Measurements from ENCODE around the gene TDRD7. TPM values are rescaled to one million over a fixed set of nuclear protein-coding genes. Genes with fewer than 3 reads are reported as not detected.

TDRD7 gene
- total RNA-seq, 4 donors from 2014 or later: 10.1 to 21.4 (median 18.6) TPM

DNA sequence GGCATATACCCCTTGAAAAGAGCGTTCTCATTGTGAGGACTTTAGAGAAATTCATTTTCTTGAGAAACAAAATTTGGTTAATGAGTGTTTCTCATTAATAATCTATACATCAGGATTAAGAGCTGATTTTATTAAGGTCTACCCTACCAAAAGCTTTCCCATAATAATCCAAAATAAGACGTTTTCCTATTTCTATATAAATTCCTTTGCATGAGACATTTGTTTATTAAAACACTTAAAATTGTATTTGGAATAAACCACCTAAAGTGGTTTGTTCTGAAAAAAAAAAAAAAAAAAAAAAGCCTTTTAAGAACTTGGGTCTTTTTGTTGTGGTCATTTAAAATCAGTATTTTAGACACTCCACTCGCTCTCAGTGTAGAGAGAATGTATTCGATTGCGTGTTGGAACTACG, 88.9 kb downstream of the TDRD7 start:
- H3K36me3 ChIP-seq: peaks cover 0 to 13% of the 10 kb centered on the region in 2 donors
- ATAC-seq: no peak
- H3K27ac ChIP-seq: peak overlapping the region in 3 of 4 donors; percentile 93 to 95 (median 95)
- 22 to 24% methylated on average over 5 of the region's 6 CpGs for whole genome bisulfite sequencing, 2 donors (ENCODE audit: low coverage in 1 of 2)
- H3K4me1 ChIP-seq: peaks cover 0 to 54% (median 17%) of the 10 kb centered on the region in 3 donors
- H3K4me3 ChIP-seq: peak overlapping the region; percentile 22 to 95
- H3K27me3 ChIP-seq: no peaks in the 10 kb centered on the region
- TF ChIP-seq POLR2A (IDR thresholded peaks at IDR 0.05) (no peak), CTCF (IDR thresholded peaks at IDR 0.05) (no peak), EP300 (IDR thresholded peaks at IDR 0.05) (no peak), POLR2AphosphoS5 (IDR thresholded peaks at IDR 0.05) (no peak)
- H3K9me3 ChIP-seq: no peaks in the 10 kb centered on the region

- Histone ChIP-seq H3K9me3 (no peaks in the 10 kb centered on the region), H3K4me3 (peak within 1 kb of the TSS; percentile 83 to 95), H3K36me3 (peaks cover 0 to 7% of the 10 kb centered on the region in 2 donors), H3K27ac (peak within 1 kb of the TSS; percentile 90 to 95 (median 94)), H3K4me1 (peaks cover 0 to 60% (median 19%) of the 10 kb centered on the region in 3 donors), H3K27me3 (no peaks in the 10 kb centered on the region)
- peak; percentile 92 for ATAC-seq
- WGBS, 2 donors (ENCODE audit: low coverage in 1 of 2): 0% methylated on average over 2 to 9 of the region's 87 CpGs
- TF ChIP-seq EP300 (IDR thresholded peaks at IDR 0.05): no peak
- TF ChIP-seq POLR2A (IDR thresholded peaks at IDR 0.05): peak; percentile 48 to 60
- peak in 1 of 4 experiments; percentile 48 for TF ChIP-seq CTCF (IDR thresholded peaks at IDR 0.05)
- no peak for TF ChIP-seq POLR2AphosphoS5 (IDR thresholded peaks at IDR 0.05)
Measured at GRCh38 chr9:97501177-97501971, 89.5 kb downstream of the TDRD7 start, which contains the start of gene TMOD1. TSS of gene TMOD1 (plus strand) at chr9:97501666. CDS start at chr9:97524189, 22,523 bp downstream.

DNA sequence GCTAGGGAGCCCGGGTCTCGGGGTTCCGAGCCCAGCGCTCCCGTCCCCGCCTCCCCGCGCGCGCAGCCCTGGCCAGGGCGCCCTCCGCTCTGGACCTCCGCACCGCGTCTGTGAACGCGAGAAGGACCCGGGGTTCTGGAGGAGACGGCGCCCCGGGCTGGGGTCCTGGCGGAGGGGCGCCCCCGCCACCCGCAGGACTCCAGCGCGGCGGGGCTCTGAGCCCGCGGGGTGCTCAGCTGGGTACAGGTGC, 90.0 kb downstream of the TDRD7 start:
- Histone ChIP-seq H3K27ac (peak overlapping the region; percentile 90 to 95 (median 94)), H3K27me3 (no peaks in the 10 kb centered on the region), H3K4me3 (peak overlapping the region; percentile 83 to 95), H3K9me3 (no peaks in the 10 kb centered on the region), H3K36me3 (peaks cover 0 to 2% of the 10 kb centered on the region in 2 donors), H3K4me1 (peaks cover 0 to 65% (median 19%) of the 10 kb centered on the region in 3 donors)
- TF ChIP-seq POLR2AphosphoS5 (IDR thresholded peaks at IDR 0.05) (peak; percentile 10), POLR2A (IDR thresholded peaks at IDR 0.05) (peak; percentile 43 to 47), EP300 (IDR thresholded peaks at IDR 0.05) (no peak)
- WGBS, 2 donors (ENCODE audit: low coverage in 1 of 2): no CpG with 5 or more reads among the region's 30 CpGs
- no peak for ATAC-seq

DNA sequence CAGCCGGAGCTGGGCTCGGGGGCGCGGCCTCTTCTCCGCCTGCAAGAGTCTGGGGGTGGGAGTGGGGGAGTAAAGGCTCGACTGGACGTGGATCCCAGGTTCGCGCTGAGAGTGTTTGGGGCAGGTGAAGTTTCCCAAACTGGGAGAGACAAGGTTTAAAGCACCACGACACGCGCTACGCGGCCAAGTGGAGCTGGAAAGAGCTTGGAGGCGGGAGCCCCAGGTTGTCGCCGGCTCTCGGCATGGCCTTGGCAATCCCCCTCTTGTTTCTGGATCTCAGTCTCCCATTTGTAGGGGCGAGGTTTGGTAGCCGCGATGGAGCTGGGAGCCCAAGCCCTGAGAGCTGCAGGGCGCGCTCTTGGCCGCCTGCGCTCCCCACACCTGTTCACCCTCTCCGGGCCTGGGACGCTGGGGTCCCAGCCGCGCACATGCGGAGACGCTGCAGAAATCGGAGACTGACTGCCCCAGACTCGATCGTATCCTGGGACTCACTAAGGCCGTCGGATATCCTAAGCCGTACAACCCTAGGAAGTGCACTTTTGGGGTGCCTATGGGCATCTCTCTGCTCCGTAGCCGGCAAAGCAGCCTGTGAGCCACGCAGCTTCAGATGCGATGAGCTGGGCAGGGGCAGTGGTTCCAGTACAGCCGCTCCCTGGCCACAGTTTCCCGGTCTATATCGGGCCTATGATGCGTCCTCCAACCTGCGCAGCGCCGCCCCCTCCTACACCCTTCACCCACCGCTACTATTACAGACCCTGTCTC, 90.5 kb downstream of the TDRD7 start:
- H3K9me3 ChIP-seq: no peaks in the 10 kb centered on the region
- H3K27me3 ChIP-seq: no peaks in the 10 kb centered on the region
- WGBS, 2 donors (ENCODE audit: low coverage in 1 of 2): 0 to 3% methylated on average over 5 to 12 of the region's 49 CpGs
- peak overlapping the region; percentile 83 to 95 for H3K4me3 ChIP-seq
- no peaks in the 10 kb centered on the region for H3K36me3 ChIP-seq
- TF ChIP-seq POLR2AphosphoS5 (IDR thresholded peaks at IDR 0.05) (peak; percentile 51), EP300 (IDR thresholded peaks at IDR 0.05) (no peak), CTCF (IDR thresholded peaks at IDR 0.05) (peak in 2 of 4 experiments; percentile 6 to 28), POLR2A (IDR thresholded peaks at IDR 0.05) (no peak)
- H3K27ac ChIP-seq: peak overlapping the region; percentile 90 to 95 (median 94)
- ATAC-seq: no peak
- peaks cover 0 to 70% (median 22%) of the 10 kb centered on the region in 3 donors for H3K4me1 ChIP-seq
